PFSK-1 (cell line): Measurements from ENCODE around the gene ERC1.

Experiments
- POLR2AphosphoS5 ChIP-seq: IDR thresholded peaks from 2 replicates; pipeline ENCODE4 v1.6.1; 2012; ENCODE audit warnings: low read depth, mild to moderate bottlenecking, control low read depth, low read length, moderate library complexity
- REST ChIP-seq, 2 experiments: IDR thresholded peaks; 2 replicates each; pipeline versions ENCODE4 v1.6.1 to v1.8.0; 2011 to 2012; ENCODE audit warnings: low read depth in 2 of 2, low read length in 2 of 2, control low read depth in 1 of 2, inconsistent platforms in 1 of 2, mild to moderate bottlenecking in 1 of 2, moderate library complexity in 1 of 2; ENCODE audit not compliant: insufficient read depth in 1 of 2
- TAF1 ChIP-seq: IDR thresholded peaks from 2 replicates; pipeline ENCODE4 v1.6.1; 2012; ENCODE audit warnings: low read length, control low read depth, borderline replicate concordance; ENCODE audit not compliant: insufficient read depth

- TF ChIP-seq REST (IDR thresholded peaks at IDR 0.05; ENCODE audit: insufficient read depth in 1 of 2, low read depth in 2 of 2, low read length in 2 of 2) (no peak), TAF1 (no peak), POLR2AphosphoS5 (no peak)
These were observed 619 bp downstream of the ERC1 start for GRCh38 chr12:991350-992333.
